ENCODE data around the gene CCDC190.

DNA sequence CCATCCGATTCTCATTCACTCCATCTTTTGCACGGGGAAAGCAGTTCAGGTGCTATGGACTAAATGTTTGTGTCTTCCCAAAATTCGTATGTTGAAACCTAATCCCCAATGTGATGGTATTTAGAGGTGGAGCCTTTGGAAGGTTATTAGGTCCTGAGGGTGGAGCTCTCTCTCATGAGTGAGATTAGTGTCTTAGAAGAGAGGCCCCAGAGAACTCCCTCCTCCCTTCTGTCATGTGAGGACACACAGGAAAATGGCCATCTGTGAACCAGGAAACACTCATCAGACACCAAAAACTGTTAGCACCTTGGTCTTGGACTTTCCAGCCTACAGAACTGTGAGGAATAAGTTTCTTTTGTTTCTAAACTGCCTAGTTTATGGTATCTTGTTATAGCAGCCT is 15.8 kb upstream of the CCDC190 start:
- TF ChIP-seq, protein P1, sequence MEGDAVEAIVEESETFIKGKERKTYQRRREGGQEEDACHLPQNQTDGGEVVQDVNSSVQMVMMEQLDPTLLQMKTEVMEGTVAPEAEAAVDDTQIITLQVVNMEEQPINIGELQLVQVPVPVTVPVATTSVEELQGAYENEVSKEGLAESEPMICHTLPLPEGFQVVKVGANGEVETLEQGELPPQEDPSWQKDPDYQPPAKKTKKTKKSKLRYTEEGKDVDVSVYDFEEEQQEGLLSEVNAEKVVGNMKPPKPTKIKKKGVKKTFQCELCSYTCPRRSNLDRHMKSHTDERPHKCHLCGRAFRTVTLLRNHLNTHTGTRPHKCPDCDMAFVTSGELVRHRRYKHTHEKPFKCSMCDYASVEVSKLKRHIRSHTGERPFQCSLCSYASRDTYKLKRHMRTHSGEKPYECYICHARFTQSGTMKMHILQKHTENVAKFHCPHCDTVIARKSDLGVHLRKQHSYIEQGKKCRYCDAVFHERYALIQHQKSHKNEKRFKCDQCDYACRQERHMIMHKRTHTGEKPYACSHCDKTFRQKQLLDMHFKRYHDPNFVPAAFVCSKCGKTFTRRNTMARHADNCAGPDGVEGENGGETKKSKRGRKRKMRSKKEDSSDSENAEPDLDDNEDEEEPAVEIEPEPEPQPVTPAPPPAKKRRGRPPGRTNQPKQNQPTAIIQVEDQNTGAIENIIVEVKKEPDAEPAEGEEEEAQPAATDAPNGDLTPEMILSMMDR (IDR thresholded peaks at IDR 0.05): no peak
- no peak for TF ChIP-seq POLR2AphosphoS5 (IDR thresholded peaks at IDR 0.05)

Data from breast epithelium (tissue), 3 donors.